B cell (primary cell): ENCODE results near the gene SEC24C. TPM values are rescaled to one million over a fixed set of nuclear protein-coding genes. Genes with fewer than 3 reads are reported as not detected.

Experiments
- ATAC-seq: fragments of 200-7000 bp; cut with Tn5 transposase; one replicate; pipeline ENCODE4 v1.10.0; 2021; ENCODE audit warnings: low read depth, mild to moderate bottlenecking, moderate number of reproducible peaks, moderate library complexity
- CTCF ChIA-PET: fragments of 350-600 bp; sonication (Branson Sonifier 250); formaldehyde crosslinking; loops from one replicate; lab custom pipeline; 2021; ENCODE audit warnings: antibody characterized with exemption, inconsistent platforms; lab: Charles Lee
- POLR2A ChIA-PET: fragments of 350-600 bp; sonication (Branson Sonifier 250); formaldehyde crosslinking; loops from one replicate; lab custom pipeline; 2021; ENCODE audit warnings: antibody characterized with exemption; lab: Charles Lee
- DNase-seq: peaks from one replicate; pipeline ENCODE4 v3.0.0; 2013
- H2AFZ ChIP-seq: 2 replicates; pipeline ENCODE4 v1.6.1; 2012; ENCODE audit warnings: mild to moderate bottlenecking, low read depth, low read length; ENCODE audit not compliant: insufficient read depth, poor library complexity, severe bottlenecking
- H3K27ac ChIP-seq, 2 donors: 1 replicate in 1 of 2; 2 replicates in 1 of 2; pipeline ENCODE4 v1.5.1; 2012 to 2013; ENCODE audit warnings: low read length in 2 of 2, mild to moderate bottlenecking in 2 of 2, moderate library complexity in 1 of 2
- H3K27me3 ChIP-seq, 4 experiments: fragments of 200-600 bp in 1 of 4; sonication (generic) in 1 of 4; replicated peaks in 1 of 4; 1 replicate in 2 of 4; 2 replicates in 2 of 4; pipeline versions ENCODE4 v1.6.1 to v1.7.0; 2013 to 2016; ENCODE audit warnings: low read length in 3 of 4, mild to moderate bottlenecking in 2 of 4, mixed read lengths in 1 of 4, moderate library complexity in 1 of 4; ENCODE audit not compliant: insufficient read depth in 4 of 4, control insufficient read depth in 3 of 4; ENCODE audit errors: control extremely low read depth in 1 of 4
- H3K36me3 ChIP-seq, 2 experiments: replicated peaks in 1 of 2; 1 replicate in 1 of 2; 2 replicates in 1 of 2; pipeline versions ENCODE4 v1.6.1 to v1.7.1; 2013; ENCODE audit warnings: low read length in 1 of 2; ENCODE audit not compliant: insufficient read depth in 2 of 2, control insufficient read depth in 1 of 2; ENCODE audit errors: control extremely low read depth in 1 of 2, extremely low read depth in 1 of 2
- H3K4me1 ChIP-seq, 2 donors: fragments of 200-600 bp in 1 of 2; sonication (generic) in 1 of 2; 1 replicate in 1 of 2; 2 replicates in 1 of 2; pipeline versions ENCODE4 v1.5.1 to v1.6.1; 2013 to 2017; ENCODE audit warnings: low read length in 2 of 2; ENCODE audit not compliant: control insufficient read depth in 2 of 2, insufficient read depth in 2 of 2
- H3K4me2 ChIP-seq: replicated peaks from 2 replicates; pipeline ENCODE3; 2012; ENCODE audit warnings: mild to moderate bottlenecking, low read depth, low read length; ENCODE audit not compliant: poor library complexity, severe bottlenecking
- H3K4me3 ChIP-seq, 5 experiments: fragments of 200-600 bp in 1 of 5; sonication (generic) in 1 of 5; 1 replicate in 3 of 5; 2 replicates in 2 of 5; pipeline versions ENCODE4 v1.5.1 to v1.7.0; 2011 to 2016; ENCODE audit warnings: low read length in 4 of 5, mild to moderate bottlenecking in 4 of 5, low read depth in 2 of 5, control low read depth in 1 of 5, moderate library complexity in 1 of 5; ENCODE audit not compliant: insufficient read depth in 1 of 5; ENCODE audit errors: control extremely low read depth in 1 of 5, extremely low read depth in 1 of 5
- H3K79me2 ChIP-seq: fragments of 200-600 bp; sonication (generic); one replicate; pipeline ENCODE4 v1.6.0; 2016; ENCODE audit warnings: low read length; ENCODE audit not compliant: control insufficient read depth, insufficient read depth
- H3K9ac ChIP-seq: fragments of 200-600 bp; sonication (generic); 2 replicates; pipeline ENCODE4 v1.6.1; 2017; ENCODE audit warnings: mild to moderate bottlenecking, low read length, moderate library complexity
- H3K9me3 ChIP-seq, 3 donors: one replicate each; pipeline versions ENCODE4 v1.6.1 to v1.7.1; 2013; ENCODE audit warnings: low read length in 2 of 3; ENCODE audit not compliant: control insufficient read depth in 2 of 3, insufficient read depth in 1 of 3; ENCODE audit errors: control extremely low read depth in 1 of 3
- H4K20me1 ChIP-seq: 2 replicates; pipeline ENCODE4 v1.6.0; 2012; ENCODE audit warnings: mild to moderate bottlenecking, low read length; ENCODE audit not compliant: insufficient read depth, control insufficient read depth, poor library complexity, severe bottlenecking
- H3K27ac Mint-ChIP-seq: one replicate; pipeline ENCODE4 v1.8.0; 2021; ENCODE audit warnings: mixed read lengths
- H3K27me3 Mint-ChIP-seq: one replicate; pipeline ENCODE4 v1.8.0; 2021; ENCODE audit warnings: mixed read lengths
- H3K4me1 Mint-ChIP-seq: one replicate; pipeline ENCODE4 v1.8.0; 2021; ENCODE audit warnings: mixed read lengths
- H3K4me3 Mint-ChIP-seq: one replicate; pipeline ENCODE4 v1.8.0; 2021; ENCODE audit warnings: mixed read lengths
- H3K9me3 Mint-ChIP-seq: one replicate; pipeline ENCODE4 v1.8.0; 2022; ENCODE audit warnings: mixed read lengths; ENCODE audit not compliant: insufficient read depth
- CTCF ChIP-seq: fragments of 200-600 bp; IDR thresholded peaks from one replicate; pipeline ENCODE4 v1.8.0; 2022; ENCODE audit warnings: antibody characterized with exemption, mild to moderate bottlenecking
- EZH2 ChIP-seq: IDR thresholded peaks from 2 replicates; pipeline ENCODE4 v1.6.1; 2012; ENCODE audit warnings: borderline replicate concordance, low read depth, mild to moderate bottlenecking, moderate library complexity, low read length; ENCODE audit not compliant: insufficient read depth, poor library complexity, severe bottlenecking
- WGBS: methylation state at CpG from one replicate; pipeline ENCODE4 v1.1.5; 2013; ENCODE audit warnings: missing lambda C conversion rate; ENCODE audit not compliant: insufficient coverage; 5-methylcytosine and 5-hydroxymethylcytosine counted together
- intact Hi-C: fragments of 100-400 bp; cut with micrococcal nuclease; formaldehyde crosslinking; loops from one replicate; pipeline ENCODE4 v1.10.0; 2022
- polyA plus RNA-seq: library from polyadenylated mRNA; depleted of rRNA; stranded (reverse); fragments of >200 nt; gene quantifications from 2 replicates; pipeline ENCODE4 v1.2.3, GENCODE V29; 2012
- total RNA-seq, 2 donors: library from RNA; stranded (reverse); fragments of 120-200 nt in 1 of 2; gene quantifications; 1 replicate in 1 of 2; 2 replicates in 1 of 2; pipeline versions ENCODE4 v1.2.3 to v1.2.4, GENCODE V29; 2013 to 2022

The SEC24C gene
- total and polyA plus RNA-seq, 2 donors (not counting 1 experiment from before 2014, with no cell fraction given): 60.2 to 78.7 TPM

- Mint-ChIP-seq H3K4me1 (no peaks in the 10 kb centered on the region), H3K4me3 (no peak overlapping the region), H3K27ac (no peak overlapping the region), H3K9me3 (no peaks in the 10 kb centered on the region), H3K27me3 (no peaks in the 10 kb centered on the region)
- no peak overlapping the region for H3K4me2 ChIP-seq
- no peaks in the 10 kb centered on the region for H3K4me1 ChIP-seq
- H3K79me2 ChIP-seq: peaks cover 12% of the 10 kb centered on the region
- TF ChIP-seq EZH2: no peak
- POLR2A ChIA-PET: no interaction called here
- intact Hi-C loops: no loop called here
- H4K20me1 ChIP-seq: peaks cover 2% of the 10 kb centered on the region
- H3K27ac ChIP-seq: no peak overlapping the region
- H3K36me3 ChIP-seq: peaks cover 0 to 66% of the 10 kb centered on the region in 2 experiments
- no peak overlapping the region for H3K4me3 ChIP-seq
- no peaks in the 10 kb centered on the region for H3K9me3 ChIP-seq
- no peaks in the 10 kb centered on the region for H3K27me3 ChIP-seq
- ATAC-seq: no peak
- DNase-seq: no peak
- H2AFZ ChIP-seq: no peak overlapping the region
- H3K9ac ChIP-seq: no peak overlapping the region
- CTCF ChIA-PET: no interaction called here
- 81% methylated on average over 4 of the region's 5 CpGs for WGBS
These were observed 52.6 kb downstream of the SEC24C start for GRCh38 chr10:73796766-73797165.

- 92% methylated on average over 13 of the region's 19 CpGs for WGBS
These were observed 53.3 kb downstream of the SEC24C start for GRCh38 chr10:73797324-73798025.

More at GRCh38 chr10:73797324-73798025, 53.3 kb downstream of the SEC24C start:
- Mint-ChIP-seq H3K4me3 (no peak overlapping the region), H3K9me3 (no peaks in the 10 kb centered on the region), H3K27ac (no peak overlapping the region), H3K4me1 (no peaks in the 10 kb centered on the region), H3K27me3 (no peaks in the 10 kb centered on the region)
- TF ChIP-seq CTCF (no peak), EZH2 (no peak)
- CTCF ChIA-PET: no interaction called here
- Histone ChIP-seq H3K36me3 (peaks cover 0 to 66% of the 10 kb centered on the region in 2 experiments), H3K27me3 (no peaks in the 10 kb centered on the region), H3K27ac (no peak overlapping the region), H3K9me3 (no peaks in the 10 kb centered on the region), H3K4me1 (no peaks in the 10 kb centered on the region), H2AFZ (no peak overlapping the region), H3K9ac (no peak overlapping the region), H4K20me1 (peaks cover 6% of the 10 kb centered on the region), H3K79me2 (peaks cover 6% of the 10 kb centered on the region), H3K4me2 (no peak overlapping the region), H3K4me3 (no peak overlapping the region)
- DNase-seq (no peak), ATAC-seq (no peak)
- POLR2A ChIA-PET: interaction anchor here (0.9 kb wide), 1 partner anchor 17 kb away, joined by 3 read pairs; no protein-coding TSS in a partner anchor
- intact Hi-C loops: no loop called here
